HCT116 (cell line): ENCODE results near the gene MYL6B. TPM values are rescaled to one million over a fixed set of nuclear protein-coding genes. Genes with fewer than 3 reads are reported as not detected.

Experiments
- ATAC-seq: fragments of 200-7000 bp; cut with Tn5 transposase; 2 replicates; pipeline ENCODE4 v1.9.1; 2020; ENCODE audit warnings: mild to moderate bottlenecking, moderate library complexity
- BruUV-seq: library from RNA; stranded (reverse); fragments of 400-500 nt; replicated peaks from 2 replicates; lab custom pipeline; 2021; lab: Mats Ljungman, UMichigan
- CTCF ChIA-PET: fragments of 300-600 bp; sonication (Branson Sonifier 250); formaldehyde crosslinking; loops from one replicate; lab custom pipeline; 2021; ENCODE audit warnings: antibody characterized with exemption; lab: Charles Lee
- POLR2A ChIA-PET: fragments of 300-600, 350-600 bp; sonication (Branson Sonifier 250); formaldehyde crosslinking; loops from one replicate; lab custom pipeline; 2021; ENCODE audit warnings: antibody characterized with exemption; lab: Charles Lee
- RAD21 ChIA-PET, 2 experiments: fragments of 300-600 bp; sonication (Branson Sonifier 250); formaldehyde crosslinking; loops; one replicate each; lab custom pipeline; 2023; ENCODE audit warnings: low total read pairs in 2 of 2; ENCODE audit not compliant: uncharacterized antibody in 2 of 2, unreplicated experiment in 2 of 2, low non-redundant PET in 1 of 2; lab: Charles Lee
- DNase-seq: peaks from one replicate; pipeline ENCODE4 v3.0.0-alpha.2; 2010; ENCODE audit warnings: low read depth, low spot score
- H2AFZ ChIP-seq: fragments of 200-600 bp; shearing (Covaris generic), sonication (generic); 2 replicates; pipeline ENCODE4 v1.6.1; 2017; ENCODE audit warnings: low read depth, mixed run types, mixed read lengths, antibody characterized with exemption, low read length; ENCODE audit not compliant: poor library complexity, severe bottlenecking
- H3K27ac ChIP-seq: 2 replicates; pipeline ENCODE4 v1.5.1; 2012; ENCODE audit warnings: low read depth, low read length
- H3K27me3 ChIP-seq: fragments of 200-600 bp; sonication (generic); 2 replicates; pipeline ENCODE4 v1.6.1; 2016; ENCODE audit warnings: mixed run types, low read length, mixed read lengths; ENCODE audit not compliant: insufficient read depth
- H3K36me3 ChIP-seq, 2 experiments: fragments of 200-500 bp in 1 of 2; fragments of 200-600 bp in 1 of 2; sonication (Bioruptor generic) in 1 of 2; sonication (generic) in 1 of 2; 2 replicates each; pipeline versions ENCODE4 v1.5.1 to v1.6.1; 2014 to 2016; ENCODE audit warnings: low read length in 2 of 2, inconsistent platforms in 1 of 2, mixed read lengths in 1 of 2, mixed run types in 1 of 2; ENCODE audit not compliant: insufficient read depth in 2 of 2, control insufficient read depth in 1 of 2
- H3K4me1 ChIP-seq, 2 experiments: fragments of 200-600 bp in 1 of 2; sonication (generic) in 1 of 2; 2 replicates each; pipeline versions ENCODE4 v1.5.1 to v1.6.1; 2012 to 2017; ENCODE audit warnings: low read length in 2 of 2, inconsistent platforms in 1 of 2, mild to moderate bottlenecking in 1 of 2, mixed read lengths in 1 of 2, mixed run types in 1 of 2, moderate library complexity in 1 of 2; ENCODE audit not compliant: insufficient read depth in 2 of 2, control insufficient read depth in 1 of 2
- H3K4me2 ChIP-seq: fragments of 200-600 bp; sonication (generic); 2 replicates; pipeline ENCODE4 v1.6.1; 2017; ENCODE audit warnings: mixed run types, low read length, mixed read lengths
- H3K4me3 ChIP-seq, 2 experiments: fragments of 200-600 bp in 1 of 2; sonication (generic) in 1 of 2; replicated peaks in 1 of 2; 2 replicates each; pipeline ENCODE4 v1.5.1; 2011 to 2016; ENCODE audit warnings: low read length in 2 of 2, control low read depth in 1 of 2, low read depth in 1 of 2, mild to moderate bottlenecking in 1 of 2, mixed read lengths in 1 of 2, mixed run types in 1 of 2
- H3K79me2 ChIP-seq: fragments of 200-600 bp; sonication (generic); 2 replicates; pipeline ENCODE4 v1.6.1; 2017; ENCODE audit warnings: mild to moderate bottlenecking, mixed run types, low read length, moderate library complexity, mixed read lengths; ENCODE audit not compliant: insufficient read depth
- H3K9ac ChIP-seq: fragments of 200-600 bp; sonication (generic); 2 replicates; pipeline ENCODE4 v1.6.1; 2016; ENCODE audit warnings: low read length, mixed read lengths
- H3K9me2 ChIP-seq: fragments of 200-600 bp; sonication (generic), shearing (Covaris generic); 2 replicates; pipeline ENCODE4 v1.6.1; 2017; ENCODE audit warnings: mixed run types, mild to moderate bottlenecking, moderate library complexity; ENCODE audit not compliant: insufficient read depth
- H3K9me3 ChIP-seq, 2 experiments: fragments of 200-500 bp in 1 of 2; fragments of 200-600 bp in 1 of 2; sonication (Bioruptor generic) in 1 of 2; sonication (generic) in 1 of 2; 2 replicates each; pipeline ENCODE4 v1.6.1; 2014 to 2017; ENCODE audit warnings: low read length in 2 of 2, mixed read lengths in 2 of 2, inconsistent platforms in 1 of 2, low read depth in 1 of 2, mild to moderate bottlenecking in 1 of 2, mixed run types in 1 of 2, moderate library complexity in 1 of 2; ENCODE audit not compliant: control insufficient read depth in 1 of 2, insufficient read depth in 1 of 2
- H4K20me1 ChIP-seq: fragments of 200-600 bp; sonication (generic), shearing (Covaris generic); 2 replicates; pipeline ENCODE4 v1.6.1; 2017; ENCODE audit warnings: mixed run types, mild to moderate bottlenecking, moderate library complexity; ENCODE audit not compliant: insufficient read depth
- CEBPB ChIP-seq: IDR thresholded peaks from 2 replicates; pipeline ENCODE4 v1.6.1; 2012; ENCODE audit warnings: low read depth
- CTCF ChIP-seq, 3 experiments: fragments of 200-600 bp in 1 of 3; sonication (generic) in 1 of 3; IDR thresholded peaks in 2 of 3; conservative IDR thresholded peaks in 1 of 3; 2 replicates each; pipeline ENCODE4 v1.5.1; 2012 to 2017; ENCODE audit warnings: low read depth in 2 of 3, low read length in 2 of 3, antibody characterized with exemption in 1 of 3, borderline replicate concordance in 1 of 3, control low read depth in 1 of 3, mild to moderate bottlenecking in 1 of 3, mixed read lengths in 1 of 3, mixed run types in 1 of 3, moderate library complexity in 1 of 3; ENCODE audit not compliant: insufficient read depth in 1 of 3
- ELF1 ChIP-seq: IDR thresholded peaks from 2 replicates; pipeline ENCODE4 v1.6.1; 2012; ENCODE audit warnings: low read depth, borderline replicate concordance
- EZH2phosphoT487 ChIP-seq: fragments of 200-600 bp; IDR thresholded peaks from 2 replicates; pipeline ENCODE4 v1.6.1; 2018; ENCODE audit warnings: antibody characterized with exemption, borderline replicate concordance
- JUND ChIP-seq: IDR thresholded peaks from 2 replicates; pipeline ENCODE4 v1.6.1; 2012
- POLR2A ChIP-seq: IDR thresholded peaks from 2 replicates; pipeline ENCODE4 v1.7.0; 2011; ENCODE audit warnings: borderline replicate concordance; ENCODE audit not compliant: insufficient read depth, insufficient read length; ENCODE audit errors: extremely low read depth
- POLR2AphosphoS5 ChIP-seq: IDR thresholded peaks from 2 replicates; pipeline ENCODE4 v1.6.1; 2011; ENCODE audit warnings: mild to moderate bottlenecking, low read depth, low read length, moderate library complexity
- RAD21 ChIP-seq: IDR thresholded peaks from 2 replicates; pipeline ENCODE4 v1.6.1; 2012; ENCODE audit warnings: low read depth, mild to moderate bottlenecking
- SIN3A ChIP-seq: IDR thresholded peaks from 2 replicates; pipeline ENCODE4 v1.6.1; 2012; ENCODE audit warnings: low read depth
- SP1 ChIP-seq: IDR thresholded peaks from 2 replicates; pipeline ENCODE4 v1.6.1; 2012; ENCODE audit warnings: low read depth
- YY1 ChIP-seq: IDR thresholded peaks from 2 replicates; pipeline ENCODE4 v1.6.1; 2011; ENCODE audit warnings: low read length, low read depth, moderate library complexity, mild to moderate bottlenecking; ENCODE audit not compliant: insufficient replicate concordance; ENCODE audit errors: extremely low read depth
- intact Hi-C: fragments of 100-400 bp; cut with micrococcal nuclease; formaldehyde crosslinking; loops from 2 replicates; pipeline ENCODE4 v1.10.0; 2022
- total RNA-seq: library from RNA; stranded (reverse); gene quantifications from one replicate; pipeline ENCODE4 v1.2.1, GENCODE V29; 2021; ENCODE audit not compliant: unreplicated experiment
- TF ChIP-seq, protein P1 (sequence below): IDR thresholded peaks from 2 replicates; pipeline ENCODE4 v1.6.1; 2012
- TF ChIP-seq, protein P2 (sequence below): IDR thresholded peaks from 2 replicates; pipeline ENCODE4 v1.6.1; 2012
- TF ChIP-seq, protein P3 (sequence below): IDR thresholded peaks from 2 replicates; pipeline ENCODE4 v1.6.1; 2011; ENCODE audit warnings: mild to moderate bottlenecking, low read length, moderate library complexity; ENCODE audit not compliant: insufficient replicate concordance; ENCODE audit errors: extremely low read depth

The MYL6B gene
- total RNA-seq, 1 experiment from 2014 or later: 94.3 TPM

- Histone ChIP-seq H3K27ac (no peak overlapping the region), H3K9me2 (no peaks in the 10 kb centered on the region), H4K20me1 (no peaks in the 10 kb centered on the region), H3K9me3 (no peaks in the 10 kb centered on the region), H2AFZ (no peak overlapping the region), H3K27me3 (no peaks in the 10 kb centered on the region), H3K4me3 (no peak overlapping the region), H3K9ac (no peak overlapping the region)
- no peak for DNase-seq
- CTCF ChIA-PET: no interaction called here
- TF ChIP-seq SIN3A (no peak), POLR2A (no peak), POLR2AphosphoS5 (no peak), JUND (no peak)
- TF ChIP-seq, protein P1, sequence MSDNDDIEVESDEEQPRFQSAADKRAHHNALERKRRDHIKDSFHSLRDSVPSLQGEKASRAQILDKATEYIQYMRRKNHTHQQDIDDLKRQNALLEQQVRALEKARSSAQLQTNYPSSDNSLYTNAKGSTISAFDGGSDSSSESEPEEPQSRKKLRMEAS: no peak
- TF ChIP-seq, all 23 proteins: peak for 0
- no TSS peak for BruUV-seq
- Histone ChIP-seq H3K79me2 (peaks cover 13% of the 10 kb centered on the region; the same call in 1 of the 2 replicates), H3K36me3 (peaks cover 44 to 71% of the 10 kb centered on the region in 2 experiments), H3K4me1 (no peaks in the 10 kb centered on the region; a peak in 1 of 4 replicates), H3K4me2 (no peak overlapping the region)
- POLR2A ChIA-PET: no interaction called here
- ATAC-seq: no peak
- intact Hi-C loops: no loop called here
- RAD21 ChIA-PET: no interaction called here
These were observed 17.5 kb upstream of the MYL6B start for GRCh38 chr12:56134897-56135296.

- TF ChIP-seq YY1 (no peak), ELF1 (no peak), CTCF (IDR thresholded peaks at IDR 0.05 in 2 of 3, conservative IDR thresholded peaks at IDR 0.05 in 1 of 3; ENCODE audit: borderline replicate concordance in 1 of 3, insufficient read depth in 1 of 3, low read depth in 2 of 3, low read length in 2 of 3) (no peak), CEBPB (no peak), RAD21 (no peak), SP1 (no peak), EZH2phosphoT487 (no peak)
- TF ChIP-seq, protein P2, sequence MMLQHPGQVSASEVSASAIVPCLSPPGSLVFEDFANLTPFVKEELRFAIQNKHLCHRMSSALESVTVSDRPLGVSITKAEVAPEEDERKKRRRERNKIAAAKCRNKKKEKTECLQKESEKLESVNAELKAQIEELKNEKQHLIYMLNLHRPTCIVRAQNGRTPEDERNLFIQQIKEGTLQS: no peak
- TF ChIP-seq, protein P3, sequence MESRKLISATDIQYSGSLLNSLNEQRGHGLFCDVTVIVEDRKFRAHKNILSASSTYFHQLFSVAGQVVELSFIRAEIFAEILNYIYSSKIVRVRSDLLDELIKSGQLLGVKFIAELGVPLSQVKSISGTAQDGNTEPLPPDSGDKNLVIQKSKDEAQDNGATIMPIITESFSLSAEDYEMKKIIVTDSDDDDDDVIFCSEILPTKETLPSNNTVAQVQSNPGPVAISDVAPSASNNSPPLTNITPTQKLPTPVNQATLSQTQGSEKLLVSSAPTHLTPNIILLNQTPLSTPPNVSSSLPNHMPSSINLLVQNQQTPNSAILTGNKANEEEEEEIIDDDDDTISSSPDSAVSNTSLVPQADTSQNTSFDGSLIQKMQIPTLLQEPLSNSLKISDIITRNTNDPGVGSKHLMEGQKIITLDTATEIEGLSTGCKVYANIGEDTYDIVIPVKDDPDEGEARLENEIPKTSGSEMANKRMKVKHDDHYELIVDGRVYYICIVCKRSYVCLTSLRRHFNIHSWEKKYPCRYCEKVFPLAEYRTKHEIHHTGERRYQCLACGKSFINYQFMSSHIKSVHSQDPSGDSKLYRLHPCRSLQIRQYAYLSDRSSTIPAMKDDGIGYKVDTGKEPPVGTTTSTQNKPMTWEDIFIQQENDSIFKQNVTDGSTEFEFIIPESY: no peak
- TF ChIP-seq, protein P1: no peak
- TF ChIP-seq, all 23 proteins: peak for 0
- ChIA-PET POLR2A (interaction anchor here (0.9 kb wide), 1 partner anchor 10 kb away, joined by 3 read pairs; the partner anchor contains the start of gene ESYT1), RAD21 (no interaction called here), CTCF (no interaction called here)
- H3K9me3 ChIP-seq: no peaks in the 10 kb centered on the region
- no peak for ATAC-seq
- intact Hi-C loops: no loop called here
- no peak overlapping the region for H3K27ac ChIP-seq
- no peak overlapping the region for H3K4me3 ChIP-seq
- H2AFZ ChIP-seq: no peak overlapping the region
- H3K4me1 ChIP-seq: no peaks in the 10 kb centered on the region
- H3K79me2 ChIP-seq: no peaks in the 10 kb centered on the region
- H3K9ac ChIP-seq: no peak overlapping the region
- no peak for DNase-seq
- no peaks in the 10 kb centered on the region for H4K20me1 ChIP-seq
- BruUV-seq: TSS peak; percentile 4
- H3K27me3 ChIP-seq: no peaks in the 10 kb centered on the region
- peaks cover 40 to 70% of the 10 kb centered on the region in 2 experiments for H3K36me3 ChIP-seq
- no peaks in the 10 kb centered on the region for H3K9me2 ChIP-seq
- H3K4me2 ChIP-seq: no peak overlapping the region
These were observed 14.4 kb upstream of the MYL6B start for GRCh38 chr12:56137853-56138571.
